Neural cell (in vitro differentiated cells): ENCODE measurements around the gene CEP192. TPM values are rescaled to one million over a fixed set of nuclear protein-coding genes. Genes with fewer than 3 reads are reported as not detected.

Source experiments
- H2AFZ ChIP-seq: fragments of 200-600, 300-800 bp; sonication (generic), shearing (Covaris generic); 2 replicates; pipeline ENCODE4 v1.6.0; 2014; ENCODE audit warnings: low read depth, mild to moderate bottlenecking, antibody characterized with exemption, low read length, moderate library complexity
- H3F3A ChIP-seq: fragments of 200-600 bp; shearing (Covaris generic); 2 replicates; pipeline ENCODE4 v1.6.1; 2016; ENCODE audit warnings: mild to moderate bottlenecking, moderate library complexity, mixed read lengths, antibody characterized with exemption, low read length; ENCODE audit not compliant: insufficient read depth, poor library complexity, severe bottlenecking
- H3K27ac ChIP-seq: fragments of 200-600, 300-800 bp; sonication (generic), shearing (Covaris generic); 2 replicates; pipeline ENCODE4 v1.5.1; 2014; ENCODE audit warnings: mild to moderate bottlenecking, low read length, moderate library complexity
- H3K27me3 ChIP-seq: fragments of 300-800, 200-600 bp; sonication (generic), shearing (Covaris generic); 2 replicates; pipeline ENCODE4 v1.6.0; 2014; ENCODE audit warnings: mild to moderate bottlenecking, low read depth, low read length, moderate library complexity; ENCODE audit not compliant: insufficient read depth
- H3K36me3 ChIP-seq: fragments of 300-800, 200-600 bp; sonication (generic), shearing (Covaris generic); 2 replicates; pipeline ENCODE4 v1.5.1; 2014; ENCODE audit warnings: mild to moderate bottlenecking, antibody characterized with exemption, low read length, moderate library complexity; ENCODE audit not compliant: insufficient read depth
- H3K4me2 ChIP-seq: fragments of 300-800, 200-600 bp; sonication (generic), shearing (Covaris generic); 2 replicates; pipeline ENCODE4 v1.6.0; 2014; ENCODE audit warnings: mild to moderate bottlenecking, low read length
- H3K4me3 ChIP-seq: fragments of 300-800, 200-600 bp; sonication (generic), shearing (Covaris generic); 2 replicates; pipeline ENCODE4 v1.5.1; 2014; ENCODE audit warnings: mild to moderate bottlenecking, low read length, moderate library complexity
- H3K79me2 ChIP-seq: fragments of 200-600 bp; shearing (Covaris generic); replicated peaks from 2 replicates; pipeline ENCODE4 v1.6.0; 2014; ENCODE audit warnings: mild to moderate bottlenecking, low read length, moderate library complexity; ENCODE audit not compliant: insufficient read depth
- H3K9ac ChIP-seq: fragments of 300-800, 200-600 bp; sonication (generic), shearing (Covaris generic); 2 replicates; pipeline ENCODE4 v1.6.1; 2016; ENCODE audit warnings: mild to moderate bottlenecking, low read length, mixed read lengths
- H3K9me2 ChIP-seq: fragments of 200-600 bp; shearing (Covaris generic); 2 replicates; pipeline ENCODE4 v1.6.1; 2016; ENCODE audit warnings: mild to moderate bottlenecking, low read length, mixed read lengths; ENCODE audit not compliant: insufficient read depth
- H3K9me3 ChIP-seq: fragments of 200-600, 300-800 bp; sonication (generic), shearing (Covaris generic); 2 replicates; pipeline ENCODE4 v1.6.1; 2016; ENCODE audit warnings: mild to moderate bottlenecking, mixed run types, low read length, moderate library complexity, mixed read lengths
- H4K20me1 ChIP-seq: fragments of 200-600 bp; shearing (Covaris generic); 2 replicates; pipeline ENCODE4 v1.6.1; 2016; ENCODE audit warnings: mild to moderate bottlenecking, mixed run types; ENCODE audit not compliant: insufficient read depth
- CTCF ChIP-seq: fragments of 450-650 bp; IDR thresholded peaks from 2 replicates; pipeline ENCODE4 v1.5.1; 2014; ENCODE audit warnings: antibody characterized with exemption, mild to moderate bottlenecking, moderate library complexity; ENCODE audit not compliant: poor library complexity, severe bottlenecking
- EP300 ChIP-seq: fragments of 450-650 bp; conservative IDR thresholded peaks from 2 replicates; pipeline ENCODE4 v1.6.1; 2014; ENCODE audit warnings: antibody characterized with exemption, mild to moderate bottlenecking, moderate library complexity; ENCODE audit not compliant: poor library complexity, severe bottlenecking
- EZH2 ChIP-seq: fragments of 200-600, 300-800 bp; shearing (Covaris generic), sonication (generic); IDR thresholded peaks from 2 replicates; pipeline ENCODE4 v1.6.1; 2014; ENCODE audit warnings: antibody characterized with exemption, low read length, borderline replicate concordance, mild to moderate bottlenecking; ENCODE audit not compliant: insufficient read depth, poor library complexity, severe bottlenecking
- MXI1 ChIP-seq: fragments of 450-650 bp; conservative IDR thresholded peaks from 2 replicates; pipeline ENCODE4 v1.6.1; 2014; ENCODE audit warnings: antibody characterized with exemption, mild to moderate bottlenecking; ENCODE audit not compliant: poor library complexity, severe bottlenecking
- POLR2AphosphoS5 ChIP-seq: IDR thresholded peaks from 2 replicates; pipeline ENCODE4 v1.6.1; 2012
- RAD21 ChIP-seq: fragments of 450-650 bp; conservative IDR thresholded peaks from 2 replicates; pipeline ENCODE4 v1.6.1; 2014; ENCODE audit warnings: antibody characterized with exemption, mild to moderate bottlenecking, moderate library complexity
- REST ChIP-seq: IDR thresholded peaks from 2 replicates; pipeline ENCODE4 v1.6.1; 2012; ENCODE audit warnings: borderline replicate concordance
- SMC3 ChIP-seq: fragments of 450-650 bp; conservative IDR thresholded peaks from 2 replicates; pipeline ENCODE4 v1.6.1; 2014; ENCODE audit warnings: antibody characterized with exemption, mild to moderate bottlenecking, moderate library complexity; ENCODE audit not compliant: poor library complexity
- TAF1 ChIP-seq: IDR thresholded peaks from 2 replicates; pipeline ENCODE4 v1.6.1; 2012; ENCODE audit warnings: low read depth
- polyA plus RNA-seq: library from polyadenylated mRNA; depleted of rRNA; stranded (reverse); fragments of >200 nt; gene quantifications from 2 replicates; pipeline ENCODE4 v1.2.3, GENCODE V29; 2014

Gene CEP192
- polyA plus RNA-seq, 1 donor from 2014 or later, result 28.1 TPM

GRCh38 chr18:12946549-12947284, 44.4 kb upstream of the CEP192 start:
- H3K27ac ChIP-seq, result peak overlapping the region; percentile 63
- TF ChIP-seq EP300, result no peak
- no peak for TF ChIP-seq TAF1
- no peak for TF ChIP-seq CTCF
- TF ChIP-seq REST, result no peak
- TF ChIP-seq SMC3, result no peak
- TF ChIP-seq MXI1, result no peak
- TF ChIP-seq RAD21, result no peak
- no peak for TF ChIP-seq POLR2AphosphoS5
- TF ChIP-seq EZH2, result no peak
- H3K4me3 ChIP-seq, result peak overlapping the region; percentile 89

GRCh38 chr18:12947285-12948049, 43.7 kb upstream of the CEP192 start, which contains the start of gene SEH1L:
Gene SEH1L (plus strand): TSS chr18:12948011. CDS start chr18:12948122, 111 bp downstream.
- peak within 1 kb of the TSS; percentile 98 for H2AFZ ChIP-seq
- no peaks in the 10 kb centered on the region for H3K9me2 ChIP-seq
- no peaks in the 10 kb centered on the region for H4K20me1 ChIP-seq
- no peaks in the 10 kb centered on the region for H3K9me3 ChIP-seq
- peak within 1 kb of the TSS; percentile 89 for H3K4me3 ChIP-seq
- H3K27me3 ChIP-seq, result no peaks in the 10 kb centered on the region
- H3K36me3 ChIP-seq, result no peaks in the 10 kb centered on the region
- no peaks in the 10 kb centered on the region for H3F3A ChIP-seq
- peak within 1 kb of the TSS; percentile 96 for H3K27ac ChIP-seq
- peaks cover 20% of the 10 kb centered on the region for H3K79me2 ChIP-seq
- peak within 1 kb of the TSS; percentile 82 for H3K4me2 ChIP-seq
- H3K9ac ChIP-seq, result peak within 1 kb of the TSS; percentile 92
- peak; percentile 16 for TF ChIP-seq RAD21
- TF ChIP-seq POLR2AphosphoS5, result peak; percentile 28
- TF ChIP-seq EP300, result no peak
- TF ChIP-seq SMC3, result peak; percentile 37
- TF ChIP-seq TAF1, result no peak
- no peak for TF ChIP-seq EZH2
- TF ChIP-seq MXI1, result peak; percentile 86
- TF ChIP-seq CTCF, result peak; percentile 20
- TF ChIP-seq REST, result peak; percentile 36

More at GRCh38 chr18:12946549-12947284, 44.4 kb upstream of the CEP192 start:
- H2AFZ ChIP-seq, result peak overlapping the region; percentile 52
- peak overlapping the region; percentile 82 for H3K4me2 ChIP-seq
- peaks cover 17% of the 10 kb centered on the region for H3K79me2 ChIP-seq
- H3K36me3 ChIP-seq, result no peaks in the 10 kb centered on the region
- H3F3A ChIP-seq, result no peaks in the 10 kb centered on the region
- no peaks in the 10 kb centered on the region for H3K9me3 ChIP-seq
- H3K9me2 ChIP-seq, result no peaks in the 10 kb centered on the region
- H4K20me1 ChIP-seq, result no peaks in the 10 kb centered on the region
- H3K27me3 ChIP-seq, result no peaks in the 10 kb centered on the region
- H3K9ac ChIP-seq, result peak overlapping the region; percentile 67
